ENCODE data around the gene RBAK.
A peak's percentile ranks its signal among the peaks of the same experiment; 100 is the strongest.
"Not testable (repeated sequence)": the region's sequence is repeated elsewhere in the genome, so short reads cannot be mapped to it uniquely, and the experiment has no call there.

Gene RBAK

GRCh38 chr7:5045558-5046396 is at the start of gene RBAK:
RBAK (plus strand) TSS chr7:5045860; CDS start chr7:5048077, 2,217 bp downstream.
- DNase-seq = peak; percentile 95 to 96
- TF ChIP-seq GATA1 (IDR thresholded peaks at IDR 0.05; ENCODE audit: low read depth, low read length) (no peak), POLR2A (IDR thresholded peaks at IDR 0.05; ENCODE audit: low read length) (peak; percentile 59)

GRCh38 chr7:4996696-4997222 is 48.9 kb upstream of the RBAK start:
- DNase-seq = no peak
- no peak for TF ChIP-seq GATA1 (IDR thresholded peaks at IDR 0.05; ENCODE audit: low read depth, low read length)
- TF ChIP-seq POLR2A (IDR thresholded peaks at IDR 0.05; ENCODE audit: low read length) = no peak

- TF ChIP-seq GATA1 (IDR thresholded peaks at IDR 0.05; ENCODE audit: low read depth, low read length) (no peak), POLR2A (IDR thresholded peaks at IDR 0.05; ENCODE audit: low read length) (no peak)
- DNase-seq = no peak
Observed at GRCh38 chr7:4998244-4998643, 47.4 kb upstream of the RBAK start.

DNA sequence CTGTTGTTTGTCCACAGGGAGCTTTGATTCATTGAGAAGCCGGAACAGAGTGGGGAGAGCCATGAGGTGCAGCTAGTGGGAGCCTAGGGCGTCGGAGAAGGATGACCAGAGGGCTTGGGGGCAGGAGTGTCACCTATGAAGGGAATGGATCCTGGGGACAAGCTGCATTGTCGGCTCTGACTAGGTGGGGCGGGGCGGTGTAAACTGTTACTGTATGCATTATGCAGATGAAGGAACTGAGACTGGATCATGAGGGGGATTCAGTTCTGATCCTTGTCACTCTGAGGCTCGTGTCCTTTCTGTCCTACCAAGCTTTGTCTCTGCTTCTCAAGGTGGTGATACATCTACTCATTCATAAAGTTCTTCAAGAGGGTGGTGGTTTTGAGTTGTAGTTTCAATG is 46.8 kb upstream of the RBAK start:
- TF ChIP-seq GATA1 (IDR thresholded peaks at IDR 0.05; ENCODE audit: low read depth, low read length) (no peak), POLR2A (IDR thresholded peaks at IDR 0.05; ENCODE audit: low read length) (no peak)
- DNase-seq = no peak

DNA sequence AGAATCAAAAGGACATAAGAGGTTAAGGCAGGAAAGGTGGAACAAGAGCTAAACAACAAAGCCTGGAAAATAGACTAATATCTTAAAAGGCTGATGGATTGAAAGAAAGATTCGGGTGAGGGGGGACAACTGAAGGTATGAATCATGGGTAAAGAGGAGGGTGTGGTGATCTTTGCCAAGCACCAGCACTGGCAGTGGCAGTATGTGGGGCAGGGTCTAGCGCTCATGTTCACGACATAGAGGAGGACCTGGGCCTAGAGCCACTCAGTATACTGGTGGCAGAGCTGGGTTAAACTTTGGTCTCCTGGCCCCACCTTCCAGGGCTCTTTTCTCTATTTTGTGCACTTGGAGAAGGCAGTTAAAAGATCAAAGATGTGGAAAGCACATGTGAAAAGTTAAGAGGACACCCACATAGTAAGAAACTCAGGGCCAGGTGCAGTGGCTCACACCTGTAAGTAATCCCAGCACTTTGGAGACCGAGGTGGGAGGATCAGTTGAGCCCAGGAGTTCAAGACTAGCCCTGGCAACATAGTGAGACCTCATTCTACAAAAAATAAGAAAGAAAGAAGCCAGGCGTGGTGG is 46.2 kb upstream of the RBAK start:
- no peak for TF ChIP-seq GATA1 (IDR thresholded peaks at IDR 0.05; ENCODE audit: low read depth, low read length)
- TF ChIP-seq POLR2A (IDR thresholded peaks at IDR 0.05; ENCODE audit: low read length) = no peak
- DNase-seq = no peak

DNA sequence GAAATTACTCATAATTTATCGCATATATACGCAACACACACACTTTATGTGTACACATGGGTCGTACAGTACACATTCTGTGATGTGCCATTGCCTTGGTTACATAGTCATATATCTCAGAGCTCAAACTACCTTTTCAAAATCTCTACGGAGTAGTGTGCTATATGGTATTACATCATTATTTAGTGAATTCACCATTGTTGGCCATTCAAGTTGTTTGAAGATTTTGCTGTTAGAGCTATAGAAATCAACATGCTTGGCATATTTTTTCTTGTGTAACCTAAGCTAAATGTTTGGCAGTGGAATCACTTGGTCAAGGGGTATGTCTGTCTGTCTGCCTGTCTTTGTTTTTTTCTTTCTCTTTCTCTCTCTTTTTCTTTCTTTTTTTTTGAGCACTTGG is 44.7 kb upstream of the RBAK start:
- TF ChIP-seq POLR2A (IDR thresholded peaks at IDR 0.05; ENCODE audit: low read length) = no peak
- TF ChIP-seq GATA1 (IDR thresholded peaks at IDR 0.05; ENCODE audit: low read depth, low read length) = no peak
- no peak for DNase-seq

- no peak for DNase-seq
- TF ChIP-seq POLR2A (IDR thresholded peaks at IDR 0.05; ENCODE audit: low read length) (no peak), GATA1 (IDR thresholded peaks at IDR 0.05; ENCODE audit: low read depth, low read length) (no peak)
Observed at GRCh38 chr7:5001911-5002310, 43.7 kb upstream of the RBAK start.

GRCh38 chr7:5005066-5005465 is 40.6 kb upstream of the RBAK start:
- DNase-seq = no peak
- TF ChIP-seq GATA1 (IDR thresholded peaks at IDR 0.05; ENCODE audit: low read depth, low read length) = no peak
- TF ChIP-seq POLR2A (IDR thresholded peaks at IDR 0.05; ENCODE audit: low read length) = no peak

- TF ChIP-seq POLR2A (IDR thresholded peaks at IDR 0.05; ENCODE audit: low read length) (no peak), GATA1 (IDR thresholded peaks at IDR 0.05; ENCODE audit: low read depth, low read length) (no peak)
Observed at GRCh38 chr7:5012985-5013384, 32.7 kb upstream of the RBAK start.

GRCh38 chr7:5015936-5016335 is 29.7 kb upstream of the RBAK start:
- DNase-seq = not testable (repeated sequence)

More at GRCh38 chr7:5012985-5013384, 32.7 kb upstream of the RBAK start:
- no peak for DNase-seq

- DNase-seq = not testable (repeated sequence)
Observed at GRCh38 chr7:5017626-5018025, 28.0 kb upstream of the RBAK start.

- DNase-seq = no peak
- TF ChIP-seq POLR2A (IDR thresholded peaks at IDR 0.05; ENCODE audit: low read length) = no peak
Observed at GRCh38 chr7:5020098-5020497, 25.6 kb upstream of the RBAK start.

DNA sequence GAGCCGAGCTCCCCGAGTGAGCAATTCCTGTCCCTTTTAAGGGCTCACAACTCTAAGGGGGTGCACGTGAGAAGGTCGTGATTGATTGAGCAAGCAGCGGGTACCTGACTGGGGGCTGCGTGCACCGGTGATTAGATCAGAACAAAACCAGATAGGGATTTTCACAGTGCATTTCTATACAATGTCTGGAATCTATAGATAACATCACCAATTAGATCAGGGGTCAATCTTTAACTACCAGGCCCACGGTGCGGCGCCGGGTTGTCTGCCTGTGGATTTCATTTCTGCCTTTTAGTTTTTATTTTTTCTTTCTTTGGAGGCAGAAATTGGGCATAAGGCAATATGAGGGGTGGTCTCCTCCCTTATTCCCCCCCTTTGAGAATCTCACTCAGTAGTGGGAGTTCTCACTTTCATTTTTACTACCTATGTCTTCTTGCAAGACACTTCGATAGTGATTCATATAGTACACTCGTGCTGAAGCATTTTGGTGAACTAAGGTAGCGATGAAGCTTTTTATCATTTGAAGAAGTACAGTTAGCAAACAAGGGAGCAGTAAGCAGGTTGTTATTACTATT is 24.6 kb upstream of the RBAK start:
- not testable (repeated sequence) for DNase-seq

DNA sequence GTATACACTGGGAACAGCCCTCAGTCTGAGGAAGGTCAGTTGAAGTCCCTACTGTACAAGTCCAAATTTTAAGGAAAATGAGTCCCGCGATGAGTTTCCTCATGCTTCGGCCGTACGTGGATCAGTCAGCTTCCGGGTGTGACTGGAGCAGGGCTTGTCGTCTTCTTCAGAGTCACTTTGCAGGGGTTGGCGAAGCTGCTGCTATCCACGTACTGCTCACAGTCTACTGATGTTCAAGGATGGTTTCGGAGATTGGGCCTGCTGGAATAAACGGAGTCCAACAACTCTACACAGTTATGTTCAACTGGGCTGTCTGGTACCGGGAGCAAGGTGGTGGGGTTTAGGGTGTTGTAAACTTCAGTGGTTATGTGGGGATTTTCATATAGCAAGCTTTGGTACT is 22.0 kb upstream of the RBAK start:
- not testable (repeated sequence) for DNase-seq

GRCh38 chr7:5027796-5028410 is 17.8 kb upstream of the RBAK start:
- peak in 1 of 2 experiments; percentile 22 for DNase-seq

- DNase-seq = not testable (repeated sequence)
Observed at GRCh38 chr7:5033186-5033585, 12.5 kb upstream of the RBAK start.

Data from erythroblast (primary cell).